ENCODE data around the gene MSMB.

Gene MSMB

GRCh38 chr10:46031648-46032532, 14.2 kb downstream of the MSMB start:
- no peak for DNase-seq

- peak; percentile 84 to 88 for DNase-seq
These were observed 15.8 kb downstream of the MSMB start, which contains the start of gene NCOA4 for GRCh38 chr10:46030091-46030937. Gene NCOA4, minus strand, starts transcription at chr10:46030623. Its CDS starts 13,943 bp downstream, at chr10:46016680.

GRCh38 chr10:46029461-46030030, 16.5 kb downstream of the MSMB start:
- no peak for DNase-seq

GRCh38 chr10:46028584-46029460, 17.2 kb downstream of the MSMB start:
- DNase-seq = peak in 1 of 2 experiments; percentile 12

- no peak for DNase-seq
These were observed 20.0 kb downstream of the MSMB start for GRCh38 chr10:46026106-46026505.

- peak in 1 of 2 experiments; percentile 30 for DNase-seq
These were observed 20.7 kb downstream of the MSMB start for GRCh38 chr10:46025406-46025805.

- no peak for DNase-seq
These were observed 21.1 kb downstream of the MSMB start for GRCh38 chr10:46024948-46025347.

- peak; percentile 7 to 64 for DNase-seq
These were observed 22.9 kb downstream of the MSMB start for GRCh38 chr10:46022978-46023702.

GRCh38 chr10:46020344-46020657, 25.8 kb downstream of the MSMB start:
- no peak for DNase-seq

GRCh38 chr10:46019569-46020343, 26.3 kb downstream of the MSMB start:
- no peak for DNase-seq

GRCh38 chr10:46019177-46019528, 26.9 kb downstream of the MSMB start:
- DNase-seq = no peak

- no peak for DNase-seq
These were observed 27.5 kb downstream of the MSMB start for GRCh38 chr10:46018453-46019176.

GRCh38 chr10:46017733-46018132, 28.3 kb downstream of the MSMB start:
- no peak for DNase-seq

- no peak for DNase-seq
These were observed 29.3 kb downstream of the MSMB start for GRCh38 chr10:46016811-46017210.

GRCh38 chr10:46016190-46016589, 29.9 kb downstream of the MSMB start:
- DNase-seq = no peak

- DNase-seq = no peak
These were observed 31.2 kb downstream of the MSMB start for GRCh38 chr10:46014683-46015405.

GRCh38 chr10:46014206-46014605, 31.9 kb downstream of the MSMB start:
- DNase-seq = no peak

- no peak for DNase-seq
These were observed 33.3 kb downstream of the MSMB start for GRCh38 chr10:46012746-46013145.

GRCh38 chr10:46006219-46006618, 39.9 kb downstream of the MSMB start:
- no peak for DNase-seq

GRCh38 chr10:46005383-46005782, 40.7 kb downstream of the MSMB start:
- DNase-seq = no peak
